MG63 (cell line): Measurements from ENCODE around the gene CCDC149. TPM values are rescaled to one million over a fixed set of nuclear protein-coding genes. Genes with fewer than 3 reads are reported as not detected.

Experiments used
- DNase-seq: peaks from one replicate; pipeline ENCODE4 v3.0.0-alpha.2; 2020
- H3K27me3 ChIP-seq: fragments of 250-450 bp; sonication (Bioruptor Pico); 2 replicates; pipeline ENCODE4 v1.5.1; 2020; ENCODE audit warnings: mild to moderate bottlenecking, moderate library complexity
- H3K36me3 ChIP-seq: fragments of 250-450 bp; sonication (Bioruptor Pico); 2 replicates; pipeline ENCODE4 v1.5.1; 2020; ENCODE audit warnings: mild to moderate bottlenecking, moderate library complexity
- H3K4me3 ChIP-seq: fragments of 250-450 bp; sonication (Bioruptor Pico); 2 replicates; pipeline ENCODE4 v1.5.1; 2020; ENCODE audit warnings: mild to moderate bottlenecking, moderate library complexity
- H3K9me3 ChIP-seq: fragments of 250-450 bp; sonication (Bioruptor Pico); 2 replicates; pipeline ENCODE4 v1.5.1; 2020; ENCODE audit warnings: mild to moderate bottlenecking, moderate library complexity
- total RNA-seq: library from RNA; depleted of rRNA; stranded (reverse); fragments of >200 nt; shearing (Covaris generic); gene quantifications from 2 replicates; pipeline ENCODE4 v1.2.3, GENCODE V29; 2014; ENCODE audit warnings: low replicate concordance

CCDC149 gene
- total RNA-seq, 1 experiment from 2014 or later = 2.3 TPM

- H3K27me3 ChIP-seq = no peaks in the 10 kb centered on the region
- H3K4me3 ChIP-seq = no peak overlapping the region
- no peaks in the 10 kb centered on the region for H3K36me3 ChIP-seq
- H3K9me3 ChIP-seq = no peaks in the 10 kb centered on the region
- no peak for DNase-seq
These were observed 47.4 kb downstream of the CCDC149 start for GRCh38 chr4:24865401-24865800.

GRCh38 chr4:24863799-24864198, 49.0 kb downstream of the CCDC149 start:
- no peaks in the 10 kb centered on the region for H3K9me3 ChIP-seq
- H3K36me3 ChIP-seq = no peaks in the 10 kb centered on the region
- no peak for DNase-seq
- no peaks in the 10 kb centered on the region for H3K27me3 ChIP-seq
- H3K4me3 ChIP-seq = no peak overlapping the region

- Histone ChIP-seq H3K36me3 (no peaks in the 10 kb centered on the region), H3K9me3 (no peaks in the 10 kb centered on the region), H3K27me3 (no peaks in the 10 kb centered on the region), H3K4me3 (no peak overlapping the region)
- no peak for DNase-seq
These were observed 50.6 kb downstream of the CCDC149 start for GRCh38 chr4:24862073-24862751.

- no peak overlapping the region for H3K4me3 ChIP-seq
These were observed 54.3 kb downstream of the CCDC149 start for GRCh38 chr4:24858550-24858949.

GRCh38 chr4:24858026-24858425, 54.8 kb downstream of the CCDC149 start:
- Histone ChIP-seq H3K27me3 (no peaks in the 10 kb centered on the region), H3K9me3 (no peaks in the 10 kb centered on the region), H3K36me3 (no peaks in the 10 kb centered on the region), H3K4me3 (no peak overlapping the region)
- peak; percentile 9 for DNase-seq

More at GRCh38 chr4:24858550-24858949, 54.3 kb downstream of the CCDC149 start:
- Histone ChIP-seq H3K9me3 (no peaks in the 10 kb centered on the region), H3K36me3 (no peaks in the 10 kb centered on the region), H3K27me3 (no peaks in the 10 kb centered on the region)
- DNase-seq = no peak

GRCh38 chr4:24856586-24856985, 56.3 kb downstream of the CCDC149 start:
- H3K9me3 ChIP-seq = no peaks in the 10 kb centered on the region
- no peak for DNase-seq
- no peaks in the 10 kb centered on the region for H3K36me3 ChIP-seq
- H3K27me3 ChIP-seq = no peaks in the 10 kb centered on the region
- H3K4me3 ChIP-seq = no peak overlapping the region

GRCh38 chr4:24855741-24856140, 57.1 kb downstream of the CCDC149 start:
- DNase-seq = no peak

GRCh38 chr4:24853142-24853541, 59.7 kb downstream of the CCDC149 start:
- peak; percentile 65 for DNase-seq
- H3K36me3 ChIP-seq = no peaks in the 10 kb centered on the region
- no peak overlapping the region for H3K4me3 ChIP-seq
- H3K27me3 ChIP-seq = no peaks in the 10 kb centered on the region
- H3K9me3 ChIP-seq = no peaks in the 10 kb centered on the region

More at GRCh38 chr4:24855741-24856140, 57.1 kb downstream of the CCDC149 start:
- no peak overlapping the region for H3K4me3 ChIP-seq
- H3K9me3 ChIP-seq = no peaks in the 10 kb centered on the region
- H3K27me3 ChIP-seq = no peaks in the 10 kb centered on the region
- H3K36me3 ChIP-seq = no peaks in the 10 kb centered on the region

GRCh38 chr4:24850674-24851073, 62.2 kb downstream of the CCDC149 start:
- H3K27me3 ChIP-seq = no peaks in the 10 kb centered on the region
- DNase-seq = peak; percentile 67
- H3K36me3 ChIP-seq = no peaks in the 10 kb centered on the region
- H3K4me3 ChIP-seq = no peak overlapping the region
- no peaks in the 10 kb centered on the region for H3K9me3 ChIP-seq

- no peaks in the 10 kb centered on the region for H3K36me3 ChIP-seq
- no peaks in the 10 kb centered on the region for H3K9me3 ChIP-seq
- DNase-seq = no peak
- H3K27me3 ChIP-seq = no peaks in the 10 kb centered on the region
- H3K4me3 ChIP-seq = no peak overlapping the region
These were observed 63.1 kb downstream of the CCDC149 start for GRCh38 chr4:24849756-24850155.

GRCh38 chr4:24849351-24849750, 63.5 kb downstream of the CCDC149 start:
- Histone ChIP-seq H3K9me3 (no peaks in the 10 kb centered on the region), H3K4me3 (no peak overlapping the region), H3K27me3 (no peaks in the 10 kb centered on the region), H3K36me3 (no peaks in the 10 kb centered on the region)
- no peak for DNase-seq

GRCh38 chr4:24846716-24847115, 66.1 kb downstream of the CCDC149 start:
- Histone ChIP-seq H3K36me3 (no peaks in the 10 kb centered on the region), H3K4me3 (no peak overlapping the region), H3K27me3 (no peaks in the 10 kb centered on the region), H3K9me3 (no peaks in the 10 kb centered on the region)
- DNase-seq = no peak

- no peak overlapping the region for H3K4me3 ChIP-seq
- no peak for DNase-seq
- H3K9me3 ChIP-seq = no peaks in the 10 kb centered on the region
These were observed 66.9 kb downstream of the CCDC149 start for GRCh38 chr4:24845902-24846301.

GRCh38 chr4:24845132-24845531, 67.7 kb downstream of the CCDC149 start:
- Histone ChIP-seq H3K4me3 (no peak overlapping the region), H3K9me3 (no peaks in the 10 kb centered on the region), H3K27me3 (no peaks in the 10 kb centered on the region), H3K36me3 (no peaks in the 10 kb centered on the region)
- no peak for DNase-seq

More at GRCh38 chr4:24845902-24846301, 66.9 kb downstream of the CCDC149 start:
- H3K36me3 ChIP-seq = no peaks in the 10 kb centered on the region
- H3K27me3 ChIP-seq = no peaks in the 10 kb centered on the region

- no peaks in the 10 kb centered on the region for H3K36me3 ChIP-seq
- no peaks in the 10 kb centered on the region for H3K9me3 ChIP-seq
- no peak overlapping the region for H3K4me3 ChIP-seq
- H3K27me3 ChIP-seq = no peaks in the 10 kb centered on the region
- no peak for DNase-seq
These were observed 69.7 kb downstream of the CCDC149 start for GRCh38 chr4:24843096-24843495.

- H3K4me3 ChIP-seq = no peak overlapping the region
- no peaks in the 10 kb centered on the region for H3K36me3 ChIP-seq
- H3K27me3 ChIP-seq = no peaks in the 10 kb centered on the region
- H3K9me3 ChIP-seq = no peaks in the 10 kb centered on the region
- no peak for DNase-seq
These were observed 70.5 kb downstream of the CCDC149 start for GRCh38 chr4:24842356-24842755.

GRCh38 chr4:24840826-24841543, 71.9 kb downstream of the CCDC149 start:
- H3K36me3 ChIP-seq = no peaks in the 10 kb centered on the region
- no peak overlapping the region for H3K4me3 ChIP-seq
- no peaks in the 10 kb centered on the region for H3K27me3 ChIP-seq
- no peak for DNase-seq
- no peaks in the 10 kb centered on the region for H3K9me3 ChIP-seq

- Histone ChIP-seq H3K36me3 (no peaks in the 10 kb centered on the region), H3K4me3 (no peak overlapping the region), H3K27me3 (no peaks in the 10 kb centered on the region), H3K9me3 (no peaks in the 10 kb centered on the region)
- DNase-seq = no peak
These were observed 72.5 kb downstream of the CCDC149 start for GRCh38 chr4:24840362-24840761.
